Forelimb muscle (tissue), 1 donor: Measurements from ENCODE around the gene MTA1. TPM values are rescaled to one million over a fixed set of nuclear protein-coding genes. Genes with fewer than 3 reads are reported as not detected.

Experiments
- DNase-seq: peaks from one replicate; pipeline ENCODE4 v3.0.0-alpha.2; 2013; ENCODE audit warnings: low read depth
- polyA plus RNA-seq: library from polyadenylated mRNA; unstranded; fragments of 120-200 nt; gene quantifications from one replicate; pipeline ENCODE4 v1.2.1, GENCODE V29; 2013; ENCODE audit not compliant: insufficient read length

Gene MTA1
- polyA plus RNA-seq, 1 donor = 80.3 TPM

DNA sequence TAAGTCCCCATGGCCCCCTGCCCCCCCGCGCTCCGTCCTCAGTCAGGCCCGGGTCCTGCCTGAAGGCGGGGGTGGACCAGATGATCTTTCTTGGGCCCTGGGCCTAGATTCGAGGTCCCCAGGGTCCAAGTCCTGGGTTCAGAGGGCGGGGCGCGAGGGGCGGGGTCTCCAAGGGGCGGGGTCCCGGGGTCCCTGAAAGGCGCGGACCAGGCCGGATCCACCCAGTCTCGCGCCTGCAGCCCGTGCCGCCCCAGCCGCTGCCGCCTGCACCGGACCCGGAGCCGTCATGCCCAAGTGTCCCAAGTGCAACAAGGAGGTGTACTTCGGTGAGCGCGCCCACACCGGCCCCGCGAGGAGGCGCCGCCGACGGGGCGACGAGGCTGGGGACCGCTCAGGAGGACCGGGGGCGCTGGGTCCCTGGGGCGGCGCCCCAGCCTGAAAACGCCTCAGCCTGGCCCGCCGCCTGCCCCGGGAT lies 67.4 kb downstream of the MTA1 start:
- no peak for DNase-seq

DNA sequence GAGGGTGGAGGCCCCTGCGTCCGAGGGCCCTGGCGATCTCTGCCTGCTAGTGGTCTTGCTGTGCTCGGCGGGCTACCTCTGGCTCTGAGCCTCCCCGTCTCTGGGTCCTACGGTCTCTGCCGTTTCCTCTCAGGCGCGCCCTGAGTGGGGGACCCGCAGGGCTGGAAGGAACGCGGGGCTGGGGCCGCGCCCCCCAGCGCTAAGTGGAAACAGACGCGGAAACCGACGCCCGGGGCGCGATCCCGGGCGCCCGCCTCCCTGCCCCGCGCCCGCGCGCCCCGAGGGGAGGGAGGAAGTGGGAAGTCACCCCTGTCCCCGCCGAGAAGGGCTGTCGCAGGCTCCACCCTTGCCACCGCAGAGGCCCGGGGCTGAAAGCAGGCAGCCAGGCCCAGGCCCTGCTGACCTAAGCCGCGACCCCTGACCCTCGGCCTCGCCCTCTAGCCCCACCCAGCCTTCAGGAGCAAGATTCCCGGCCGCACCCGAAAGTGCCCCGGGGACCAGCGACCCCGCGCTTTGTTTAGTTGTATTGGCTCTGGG lies 67.9 kb downstream of the MTA1 start:
- DNase-seq = no peak

GRCh38 chr14:105487986-105488777 lies 68.6 kb downstream of the MTA1 start:
- no peak for DNase-seq

GRCh38 chr14:105488781-105489541 lies 69.3 kb downstream of the MTA1 start:
- DNase-seq = no peak

DNA sequence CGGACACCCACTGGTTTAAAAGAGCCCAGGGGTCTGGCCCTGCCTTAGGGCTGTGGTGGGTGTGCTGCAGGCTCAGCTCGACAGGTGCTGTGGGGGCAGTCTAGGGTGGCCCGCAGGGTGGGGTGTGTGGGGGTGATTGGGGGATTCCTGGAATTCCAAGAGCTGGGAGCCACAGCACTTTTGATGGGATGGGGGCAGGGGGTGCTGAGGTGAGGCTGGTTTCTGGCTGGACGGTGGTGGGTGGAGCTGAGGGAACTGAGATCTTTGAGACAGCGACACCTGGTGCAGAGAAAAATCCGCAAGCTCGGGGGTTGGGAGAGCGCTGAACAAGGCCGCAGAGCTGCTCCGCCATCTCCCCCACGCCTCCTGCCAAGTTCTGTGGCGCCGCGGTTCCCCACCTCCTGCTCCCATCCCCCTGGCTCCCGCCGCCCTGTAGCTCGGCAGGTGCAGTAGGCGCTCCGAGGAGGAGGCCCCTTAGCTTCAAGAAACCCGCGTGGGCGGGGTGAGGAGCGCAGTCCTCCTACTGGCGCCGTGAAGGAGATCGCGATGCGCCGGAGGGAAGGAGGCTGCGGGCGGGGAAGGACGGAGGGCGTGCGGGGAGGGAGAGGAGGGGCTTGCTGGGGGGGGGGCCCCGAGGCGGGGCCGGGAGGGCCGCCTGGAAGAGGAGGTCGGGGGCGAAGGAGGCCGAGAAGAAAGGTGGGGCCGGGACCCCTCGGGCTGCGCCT lies 70.1 kb downstream of the MTA1 start:
- peak; percentile 80 for DNase-seq

DNA sequence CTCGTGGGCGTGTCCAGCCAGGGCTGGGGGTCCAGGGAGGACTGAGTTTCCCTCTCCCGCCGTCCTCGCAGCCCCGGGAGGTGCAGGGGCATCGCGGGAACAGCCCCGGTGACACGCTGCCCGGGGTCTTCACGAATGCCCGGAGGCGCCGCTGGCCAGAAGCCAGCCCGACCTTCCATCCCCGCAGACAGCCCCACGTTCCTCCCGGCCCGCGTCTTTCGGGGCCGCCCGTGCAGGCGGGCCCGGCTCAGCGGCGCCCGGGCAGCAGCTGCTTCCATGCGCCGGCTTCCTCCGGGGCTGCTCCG lies 70.6 kb downstream of the MTA1 start:
- DNase-seq = no peak

DNA sequence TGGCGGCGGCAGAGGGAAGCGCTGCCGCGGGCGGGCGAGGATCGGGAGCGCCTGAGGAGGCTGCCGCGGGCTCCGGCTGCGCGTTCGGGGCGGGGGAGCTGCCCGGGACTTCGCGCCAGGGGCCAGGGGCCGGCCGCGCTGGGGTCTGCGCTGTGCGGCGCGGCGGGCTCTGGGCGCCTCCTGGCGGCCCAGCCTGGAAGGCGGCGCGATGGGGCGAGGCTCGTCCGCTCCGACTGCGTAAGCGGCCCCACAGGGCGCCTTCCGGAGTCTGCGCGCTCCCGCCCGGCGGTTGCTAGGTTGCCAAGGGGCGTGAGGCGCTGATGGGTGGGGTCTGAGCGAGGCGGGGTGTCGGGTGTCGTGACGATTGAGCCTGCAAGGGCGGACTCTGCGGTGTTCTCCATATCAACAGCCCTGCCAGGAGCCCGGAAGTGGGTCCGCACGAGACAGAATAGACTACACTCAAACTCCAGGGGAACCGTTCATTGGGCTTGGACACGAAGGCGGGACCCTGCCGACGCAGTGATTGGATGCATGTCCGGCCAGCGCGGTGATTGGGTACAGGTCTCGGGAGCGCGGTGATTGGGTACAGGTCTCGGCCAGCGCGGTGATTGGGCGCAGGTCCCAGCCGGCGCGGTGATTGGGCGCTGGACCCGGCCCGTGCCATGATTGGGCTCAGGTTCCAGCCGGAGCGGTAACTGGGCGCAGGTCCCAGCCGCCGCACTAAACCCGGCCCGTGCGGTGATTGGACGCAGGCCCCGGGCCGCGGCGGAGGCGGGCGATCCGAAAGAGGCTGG lies 71.1 kb downstream of the MTA1 start, which contains the start of gene TEDC1:
TSS of gene TEDC1 (plus strand) at position 675 of the 794 bp plus-strand sequence. CDS start 130 bp downstream, outside the sequence.
- peak; percentile 99 for DNase-seq

DNA sequence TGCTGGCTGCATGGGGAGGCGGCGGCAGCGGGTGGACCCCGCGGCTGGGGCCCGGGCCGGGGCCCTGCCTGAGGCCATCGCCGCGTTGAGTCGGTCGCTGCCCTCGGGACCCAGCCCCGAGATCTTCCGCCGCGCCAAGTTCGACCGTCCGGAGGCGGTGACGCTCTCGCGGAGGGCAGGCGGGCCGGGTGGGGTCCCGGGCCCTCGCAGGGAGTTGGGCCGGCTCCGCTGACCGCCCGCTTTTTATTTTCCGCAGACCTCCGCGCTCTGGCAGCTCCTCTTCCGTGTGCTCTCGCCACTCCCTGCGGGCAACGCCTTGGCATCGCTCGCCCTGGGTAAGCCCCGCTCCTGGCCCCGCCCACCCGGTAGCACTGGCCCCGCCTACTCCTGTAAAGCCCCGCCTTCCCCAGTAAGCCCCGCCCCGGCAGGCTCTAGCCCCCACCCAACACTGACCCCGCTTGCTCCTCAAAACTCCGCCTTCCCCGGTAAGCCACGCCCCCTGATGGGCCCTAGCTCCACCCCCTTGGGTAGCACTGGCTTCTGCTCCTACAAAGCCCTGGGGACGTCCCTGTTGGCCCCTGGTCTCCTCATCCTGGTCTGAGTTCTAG lies 71.8 kb downstream of the MTA1 start:
- no peak for DNase-seq

DNA sequence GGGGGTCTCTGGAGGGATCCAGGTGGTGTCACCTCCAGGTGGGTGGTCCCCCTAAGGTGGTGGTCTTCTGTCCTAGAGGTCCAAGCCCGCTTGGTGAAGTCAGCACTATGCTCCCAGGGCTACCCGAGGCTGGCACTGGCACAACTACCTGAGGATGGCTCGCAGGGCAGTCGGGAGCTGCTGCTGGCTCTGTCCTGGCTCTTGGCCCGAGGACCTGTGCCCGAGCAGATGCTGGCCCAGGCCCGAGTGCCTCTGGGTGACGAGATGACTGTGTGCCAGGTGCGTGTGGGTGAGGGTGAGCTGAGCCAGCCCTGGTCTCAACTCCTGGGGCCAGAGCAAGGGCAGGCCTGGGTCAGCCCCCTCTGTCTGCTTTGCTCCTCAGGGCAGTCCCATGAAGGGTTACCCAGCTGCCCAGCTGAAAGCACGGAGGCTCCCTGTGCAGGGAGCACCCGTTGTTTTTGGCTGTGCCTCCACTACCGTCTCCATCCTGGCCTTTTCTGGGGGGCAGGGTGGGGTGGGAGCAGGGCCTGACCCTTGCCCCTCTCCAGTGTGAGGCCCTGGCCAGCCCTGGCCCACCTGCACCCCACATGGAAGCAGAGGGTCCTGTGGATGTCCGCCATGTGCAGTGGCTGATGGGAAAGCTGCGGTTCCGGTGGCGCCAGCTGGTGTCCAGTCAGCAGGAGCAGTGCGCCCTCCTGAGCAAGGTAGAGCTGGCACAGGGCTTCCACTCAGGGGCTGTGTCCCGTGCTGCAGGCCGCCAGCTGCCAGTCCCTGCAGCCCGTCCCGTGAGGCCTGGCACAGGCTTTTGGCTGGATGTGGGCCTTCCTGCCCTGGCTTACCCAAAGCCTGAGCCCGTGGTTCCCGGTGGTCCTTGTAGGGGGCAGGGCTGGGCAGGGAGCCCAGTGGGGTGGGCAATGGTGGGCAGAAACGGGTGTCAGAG lies 72.7 kb downstream of the MTA1 start:
- no peak for DNase-seq

GRCh38 chr14:105492971-105493871 lies 73.6 kb downstream of the MTA1 start:
- DNase-seq = no peak

DNA sequence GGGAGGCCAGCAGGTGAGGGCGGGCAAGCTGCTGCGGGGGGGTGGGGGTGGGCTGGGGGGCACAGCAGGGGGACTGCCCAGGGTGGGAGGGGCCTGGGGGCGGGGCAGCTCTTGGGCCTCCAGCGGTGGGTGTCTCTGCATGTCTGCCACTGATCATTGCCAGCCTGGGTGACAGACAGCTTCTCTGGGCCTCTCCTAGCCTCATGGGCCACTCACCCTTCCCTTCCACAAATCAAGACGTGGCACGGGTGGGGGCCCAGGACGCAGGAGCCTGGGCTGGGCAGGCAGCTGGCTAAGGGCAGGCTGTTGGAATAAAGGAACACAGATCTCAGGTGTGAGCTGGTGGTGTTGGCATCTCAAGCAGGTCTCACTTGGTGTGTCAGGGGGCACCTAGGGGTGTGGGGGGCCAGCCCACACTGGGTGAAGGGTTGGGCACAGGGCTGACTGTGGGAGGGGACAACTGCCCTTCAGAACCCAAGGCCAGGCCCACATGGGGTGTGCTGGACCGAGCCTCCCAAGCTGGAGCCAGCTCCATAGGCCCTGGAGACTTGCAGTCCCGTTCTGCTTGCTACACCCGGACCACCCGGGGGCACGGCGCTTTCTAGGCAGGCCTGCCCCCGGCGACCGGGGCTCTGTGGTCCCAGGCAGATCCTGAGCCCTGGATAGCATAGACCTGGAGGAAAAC lies 74.4 kb downstream of the MTA1 start:
- DNase-seq = no peak

GRCh38 chr14:105494606-105494929 lies 74.9 kb downstream of the MTA1 start:
- no peak for DNase-seq

DNA sequence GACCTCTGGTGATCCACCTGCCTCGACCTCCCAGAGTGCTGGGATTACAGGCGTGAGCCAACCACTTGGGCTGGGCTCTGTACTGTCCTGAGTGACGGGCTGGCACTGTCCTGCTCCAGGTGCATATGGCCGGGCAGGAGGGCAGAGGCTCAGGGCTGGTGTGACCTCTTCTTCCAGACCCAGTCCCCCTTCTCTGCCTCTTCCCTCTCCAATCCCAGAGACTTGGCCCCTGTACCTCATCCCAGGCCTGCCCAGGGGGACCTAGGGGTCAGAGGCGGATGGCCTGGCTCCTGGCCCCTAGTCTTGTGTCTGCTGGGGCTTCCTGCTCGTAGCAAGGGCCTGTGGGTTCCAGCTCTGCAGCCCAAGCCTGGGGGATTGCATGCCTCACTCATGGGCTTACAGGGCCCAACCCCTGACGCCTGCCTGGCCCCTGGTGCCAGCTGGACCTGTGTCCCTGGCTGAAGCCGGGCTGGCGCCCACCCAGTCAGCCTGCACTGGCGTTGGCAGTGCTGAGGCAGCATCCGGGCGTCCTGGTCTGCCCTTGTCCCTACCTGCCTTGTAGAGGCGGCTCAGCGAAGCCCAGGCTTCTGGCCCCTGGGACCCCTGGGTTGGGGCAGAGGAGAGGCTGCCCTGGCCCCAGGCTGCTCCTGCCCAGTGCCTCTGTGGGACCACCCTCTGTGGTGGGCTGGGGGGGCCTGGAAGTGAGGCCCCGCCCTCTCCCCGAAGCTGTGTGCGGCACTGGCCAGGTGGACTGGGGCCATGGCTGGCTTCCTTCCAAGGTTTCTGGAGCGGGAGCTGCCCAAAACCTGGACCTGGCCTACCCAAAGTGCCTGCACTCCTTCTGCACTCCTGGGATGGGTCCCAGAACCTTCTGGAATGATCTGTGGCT lies 75.7 kb downstream of the MTA1 start:
- no peak for DNase-seq

GRCh38 chr14:105495990-105496830 lies 76.6 kb downstream of the MTA1 start:
- no peak for DNase-seq

- DNase-seq = no peak
Measured at GRCh38 chr14:105496831-105497591, 77.4 kb downstream of the MTA1 start.
